A673 (cell line): ENCODE measurements around the gene GALK1. TPM values are rescaled to one million over a fixed set of nuclear protein-coding genes. Genes with fewer than 3 reads are reported as not detected.
"Not testable (repeated sequence)": the region's sequence is repeated elsewhere in the genome, so short reads cannot be mapped to it uniquely, and the experiment has no call there.

Experiments used
- BruUV-seq: library from RNA; stranded (reverse); fragments of 400-500 nt; replicated peaks from 2 replicates; lab custom pipeline; 2021; lab: Mats Ljungman, UMichigan
- CTCF ChIA-PET: fragments of 300-600 bp; sonication (Branson Sonifier 250); formaldehyde crosslinking; loops from one replicate; lab custom pipeline; 2022; ENCODE audit warnings: antibody characterized with exemption; lab: Charles Lee
- POLR2A ChIA-PET: fragments of 300-600 bp; sonication (Branson Sonifier 250); formaldehyde crosslinking; loops from one replicate; lab custom pipeline; 2022; ENCODE audit warnings: antibody characterized with exemption; ENCODE audit not compliant: low non-redundant PET; lab: Charles Lee
- DNase-seq: peaks from one replicate; pipeline ENCODE4 v3.0.0-alpha.2; 2015; ENCODE audit warnings: low spot score
- H3K27ac ChIP-seq: fragments of 200-600 bp; sonication (generic); 2 replicates; pipeline ENCODE4 v1.5.1; 2016; ENCODE audit warnings: mixed run types, low read depth, mild to moderate bottlenecking, mixed read lengths, antibody characterized with exemption, low read length; ENCODE audit not compliant: poor library complexity, severe bottlenecking
- H3K27me3 ChIP-seq: fragments of 200-600 bp; sonication (generic); replicated peaks from 2 replicates; pipeline ENCODE4 v1.6.1; 2017; ENCODE audit warnings: mixed run types, low read depth, mild to moderate bottlenecking, mixed read lengths, antibody characterized with exemption, low read length; ENCODE audit not compliant: insufficient read depth, poor library complexity
- H3K36me3 ChIP-seq: fragments of 200-600 bp; sonication (generic); 2 replicates; pipeline ENCODE4 v1.6.1; 2016; ENCODE audit warnings: mixed run types, mild to moderate bottlenecking, mixed read lengths, antibody characterized with exemption, low read length; ENCODE audit not compliant: insufficient read depth, poor library complexity, severe bottlenecking
- H3K4me1 ChIP-seq: fragments of 200-600 bp; sonication (generic); 2 replicates; pipeline ENCODE4 v1.6.1; 2017; ENCODE audit warnings: mixed run types, mild to moderate bottlenecking, mixed read lengths, antibody characterized with exemption, low read length; ENCODE audit not compliant: insufficient read depth, poor library complexity, severe bottlenecking
- H3K4me3 ChIP-seq: fragments of 200-600 bp; sonication (generic); 2 replicates; pipeline ENCODE4 v1.5.1; 2016; ENCODE audit warnings: low read depth, mixed run types, mild to moderate bottlenecking, mixed read lengths, low read length; ENCODE audit not compliant: poor library complexity, severe bottlenecking
- H3K9me3 ChIP-seq: fragments of 200-600 bp; sonication (generic); 2 replicates; pipeline ENCODE4 v1.6.1; 2016; ENCODE audit warnings: mixed run types, low read depth, mild to moderate bottlenecking, mixed read lengths, antibody characterized with exemption, low read length; ENCODE audit not compliant: poor library complexity, severe bottlenecking
- CTCF ChIP-seq: fragments of 300-800, 200-600 bp; sonication (generic); conservative IDR thresholded peaks from 2 replicates; pipeline ENCODE4 v1.5.1; 2017; ENCODE audit warnings: low read depth, mild to moderate bottlenecking, antibody characterized with exemption, low read length, moderate library complexity, mixed read lengths
- EZH2 ChIP-seq: fragments of 200-600 bp; sonication (generic); IDR thresholded peaks from 2 replicates; pipeline ENCODE4 v1.6.1; 2017; ENCODE audit warnings: borderline replicate concordance, low read depth, mild to moderate bottlenecking, mixed read lengths, antibody characterized with exemption, low read length; ENCODE audit not compliant: poor library complexity, severe bottlenecking
- intact Hi-C: fragments of 100-400 bp; cut with micrococcal nuclease; formaldehyde crosslinking; loops from one replicate; pipeline ENCODE4 v1.10.0; 2022; ENCODE audit not compliant: unreplicated experiment
- total RNA-seq: library from RNA; stranded (reverse); gene quantifications from 2 replicates; pipeline ENCODE4 v1.2.3, GENCODE V29; 2021

Gene GALK1
- total RNA-seq, 1 experiment from 2014 or later = 18.3 TPM

GRCh38 chr17:75812096-75813013 lies 47.4 kb upstream of the GALK1 start:
- H3K27me3 ChIP-seq = no peaks in the 10 kb centered on the region
- DNase-seq = no peak

GRCh38 chr17:75811174-75811573 lies 46.2 kb upstream of the GALK1 start:
- Histone ChIP-seq H3K27ac (no peak overlapping the region), H3K27me3 (no peaks in the 10 kb centered on the region), H3K9me3 (no peaks in the 10 kb centered on the region), H3K36me3 (peaks cover 42% of the 10 kb centered on the region), H3K4me3 (no peak overlapping the region), H3K4me1 (no peaks in the 10 kb centered on the region)
- no TSS peak for BruUV-seq
- ChIA-PET POLR2A (no interaction called here), CTCF (no interaction called here)
- intact Hi-C loops = no loop called here
- DNase-seq = no peak
- TF ChIP-seq EZH2 = no peak
- TF ChIP-seq CTCF = no peak

More at GRCh38 chr17:75812096-75813013, 47.4 kb upstream of the GALK1 start:
- POLR2A ChIA-PET = no interaction called here
- H3K9me3 ChIP-seq = no peaks in the 10 kb centered on the region
- peaks cover 50% of the 10 kb centered on the region for H3K36me3 ChIP-seq
- CTCF ChIA-PET = no interaction called here
- no peak overlapping the region for H3K4me3 ChIP-seq
- intact Hi-C loops = no loop called here
- no peak for TF ChIP-seq EZH2
- no peak for TF ChIP-seq CTCF
- no peaks in the 10 kb centered on the region for H3K4me1 ChIP-seq
- no TSS peak for BruUV-seq
- no peak overlapping the region for H3K27ac ChIP-seq

- H3K27ac ChIP-seq, POLR2A ChIA-PET, H3K4me1 ChIP-seq, CTCF ChIA-PET, H3K9me3 ChIP-seq, H3K27me3 ChIP-seq, BruUV-seq, intact Hi-C loops, DNase-seq, H3K4me3 ChIP-seq: not testable (repeated sequence)
- peaks cover 39% of the 10 kb centered on the region for H3K36me3 ChIP-seq
Measured at GRCh38 chr17:75810756-75811155, 45.8 kb upstream of the GALK1 start.
